ENCODE data around the gene ARPC2.
"Not testable (repeated sequence)": the region's sequence is repeated elsewhere in the genome, so short reads cannot be mapped to it uniquely, and the experiment has no call there.

The ARPC2 gene

DNA sequence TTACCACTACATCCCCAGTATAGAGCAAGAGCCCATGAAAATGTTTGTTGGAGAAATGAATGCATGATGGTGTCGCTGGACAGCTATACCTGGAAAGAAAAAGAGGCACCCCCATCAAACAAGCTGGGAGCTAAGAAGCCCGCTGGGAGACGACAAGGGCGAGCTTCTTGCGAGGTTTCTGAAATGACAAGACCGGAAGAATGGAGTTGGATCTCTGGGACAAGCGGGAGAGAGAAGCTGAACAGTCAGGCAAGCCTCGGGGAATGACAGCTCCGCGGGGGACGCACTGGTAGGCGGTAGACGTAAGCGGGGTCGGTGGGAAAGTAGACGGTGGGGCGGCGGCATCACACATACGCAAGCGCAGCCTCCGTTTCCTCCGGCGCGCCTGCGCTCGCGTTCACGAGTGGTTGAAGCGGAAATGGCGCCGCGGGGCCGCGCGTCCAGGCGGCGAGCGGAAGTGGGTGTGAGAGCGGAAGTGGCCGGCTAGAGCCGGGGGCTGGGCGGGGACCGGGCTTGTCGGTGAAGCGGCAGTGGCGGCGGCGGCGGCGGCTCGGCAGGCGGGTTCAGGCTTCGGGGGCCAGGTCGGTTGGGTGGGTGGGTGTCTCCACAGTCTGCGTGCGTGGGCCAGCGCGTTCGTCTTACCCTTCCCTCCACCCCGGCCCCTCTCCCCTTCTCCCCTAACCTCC lies at the start of gene ARPC2:
ARPC2 (plus strand) TSS at position 516 of the 686 bp plus-strand sequence. CDS start 282 bp downstream, outside the sequence.
- peak; percentile 77 for DNase-seq (ENCODE audit: low read depth)

DNA sequence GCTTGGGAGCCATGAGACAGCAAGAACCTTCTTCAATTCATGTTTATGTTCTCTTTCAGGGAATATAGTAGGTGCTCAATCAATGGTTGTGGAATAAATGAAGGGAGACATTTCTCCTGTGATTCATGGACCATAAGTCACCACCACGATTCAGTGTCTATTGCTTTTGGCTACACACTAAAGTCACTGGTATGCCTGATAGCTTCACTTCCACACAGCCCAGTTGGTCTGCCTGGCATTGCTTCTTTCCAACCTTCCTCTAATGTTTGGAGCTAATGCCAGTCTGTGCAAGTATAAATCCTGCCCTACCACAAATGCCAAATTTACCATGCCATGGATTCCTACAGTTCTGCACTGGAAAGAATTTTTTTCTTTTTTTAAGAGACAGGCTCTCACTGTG lies 49.0 kb upstream of the ARPC2 start:
- no peak for DNase-seq (ENCODE audit: low read depth)

DNA sequence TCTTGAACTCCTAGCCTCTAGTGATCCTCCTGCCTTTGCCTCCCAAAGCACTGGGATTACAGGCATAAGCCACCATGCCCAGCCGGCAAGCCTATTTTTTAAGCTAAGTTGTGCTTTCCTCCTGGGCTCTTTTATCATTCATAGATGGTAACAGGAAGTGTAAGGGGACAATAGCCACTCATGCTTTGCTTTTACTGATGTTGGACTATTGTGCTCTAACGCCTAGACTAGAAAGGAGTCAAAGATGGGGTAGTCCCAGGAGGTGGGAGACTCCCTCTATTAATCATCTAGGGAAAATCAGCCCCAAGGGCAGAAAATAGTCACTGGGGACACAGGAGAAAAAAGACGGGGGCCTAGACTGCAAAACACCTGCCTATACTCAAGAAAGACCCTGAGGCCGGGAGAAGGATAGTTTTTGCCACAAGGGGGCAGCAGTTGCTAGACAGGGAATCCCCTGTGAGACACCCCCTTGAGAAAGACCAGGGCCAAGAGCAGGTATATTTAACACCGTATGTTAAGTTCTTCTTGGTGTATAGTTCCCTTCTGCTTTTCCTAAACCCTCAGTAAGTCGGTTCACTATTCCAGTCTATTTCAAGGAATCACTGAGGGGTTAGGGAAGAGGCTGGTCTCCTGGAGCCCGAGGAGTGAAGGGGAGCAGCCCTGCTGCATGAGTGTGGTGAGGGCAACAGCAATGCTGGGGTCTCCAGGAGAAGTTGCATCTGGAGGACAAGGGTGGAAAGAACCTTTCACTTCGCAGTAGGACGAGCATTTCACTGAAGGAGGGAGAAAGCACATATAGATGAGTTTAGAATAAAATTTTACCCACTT lies 48.1 kb upstream of the ARPC2 start:
- no peak for DNase-seq (ENCODE audit: low read depth)

DNA sequence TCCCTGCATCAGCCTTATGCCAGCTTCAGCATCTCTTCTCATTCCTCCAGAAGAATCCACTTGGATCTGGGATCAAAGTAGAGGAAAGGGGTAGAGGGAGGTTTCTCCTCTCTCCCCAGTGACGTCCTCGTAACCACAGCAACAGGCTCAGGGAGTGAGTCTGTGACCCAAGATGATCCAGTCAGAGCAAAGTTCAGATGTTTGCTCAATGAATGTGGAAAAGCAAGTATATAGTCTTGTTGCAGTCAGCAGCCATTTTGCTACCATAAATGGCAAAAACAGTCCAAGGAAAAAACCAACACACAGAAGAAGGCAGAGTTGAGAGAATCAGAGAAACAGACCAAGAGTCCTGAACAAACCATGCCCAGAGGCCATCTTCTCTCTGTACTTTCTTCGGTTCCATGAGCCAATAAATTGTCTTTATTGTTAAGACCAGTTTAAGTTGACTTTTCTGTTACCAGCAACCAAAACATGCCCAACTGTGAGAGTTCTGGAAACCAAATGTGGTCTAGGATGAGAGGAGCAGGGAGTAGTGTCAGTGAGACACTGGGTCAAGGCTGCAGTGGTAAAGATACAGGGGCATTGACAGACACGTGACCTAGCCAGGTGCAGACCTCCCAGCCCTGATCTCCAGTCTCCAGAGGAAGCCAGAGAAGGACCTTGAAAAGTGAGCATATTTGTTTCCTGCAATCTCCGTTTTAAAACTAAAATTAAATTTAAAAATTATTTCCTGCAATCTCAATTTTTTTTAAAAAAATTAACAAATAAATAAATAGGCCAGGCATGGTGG lies 47.0 kb upstream of the ARPC2 start:
- DNase-seq (ENCODE audit: low read depth), result no peak

DNA sequence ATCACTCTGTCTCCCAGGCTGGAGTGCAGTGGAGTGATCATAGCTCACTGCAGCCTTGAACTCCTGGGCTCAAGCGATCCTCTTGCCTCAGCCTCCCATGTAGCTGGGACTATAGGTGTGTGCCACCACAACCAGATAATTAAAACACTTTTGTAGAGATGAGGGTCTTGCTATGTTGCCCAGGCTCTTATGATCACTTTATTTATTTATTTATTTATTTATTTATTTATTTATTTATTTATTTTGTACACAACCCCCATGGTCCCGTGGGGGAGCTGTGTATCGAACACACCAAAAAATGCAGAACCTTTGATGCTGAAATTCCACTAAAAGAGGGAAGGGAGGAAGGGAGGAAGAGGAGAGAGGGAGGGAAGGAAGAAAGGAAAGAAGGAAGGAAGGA lies 45.2 kb upstream of the ARPC2 start:
- DNase-seq (ENCODE audit: low read depth), result not testable (repeated sequence)

DNA sequence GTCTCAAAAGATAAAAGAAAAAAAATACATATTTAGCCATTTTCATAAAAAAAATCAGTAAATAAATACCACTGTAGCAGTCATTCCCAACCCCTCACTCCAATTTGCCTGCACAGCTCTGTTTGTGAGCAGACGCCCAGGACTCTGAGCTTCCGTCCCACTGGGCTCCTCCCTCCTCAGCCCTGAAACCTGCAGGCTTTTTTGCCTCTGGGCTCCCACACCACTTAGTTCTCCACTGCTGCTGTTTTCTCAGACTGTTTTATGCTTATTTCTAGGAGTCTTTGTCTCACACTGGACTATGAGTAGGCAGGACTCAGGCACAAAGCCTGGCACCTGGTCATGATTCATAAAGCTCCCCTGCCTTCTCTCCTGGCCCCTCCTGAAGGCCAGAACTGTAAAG lies 44.1 kb upstream of the ARPC2 start:
- DNase-seq (ENCODE audit: low read depth), result no peak

DNA sequence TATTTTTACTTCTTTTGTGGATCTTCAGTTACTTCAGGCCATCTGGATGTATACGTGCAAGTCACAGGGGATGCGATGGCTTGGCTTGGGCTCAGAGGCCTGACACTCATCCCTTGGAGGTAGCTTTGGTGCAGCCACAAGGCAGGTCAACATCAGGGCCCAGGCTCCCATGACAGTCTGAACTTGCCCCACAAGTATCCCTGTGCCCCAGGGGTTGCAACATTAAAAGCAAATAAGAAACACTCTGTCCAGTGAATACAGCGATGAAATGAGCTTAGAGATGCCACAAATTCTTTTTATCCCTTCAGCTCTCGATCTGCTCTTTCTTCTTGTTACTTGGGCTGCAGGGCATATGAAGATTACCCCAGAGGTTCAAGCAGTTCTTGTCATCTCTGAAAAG lies 37.2 kb upstream of the ARPC2 start:
- no peak for DNase-seq (ENCODE audit: low read depth)

DNA sequence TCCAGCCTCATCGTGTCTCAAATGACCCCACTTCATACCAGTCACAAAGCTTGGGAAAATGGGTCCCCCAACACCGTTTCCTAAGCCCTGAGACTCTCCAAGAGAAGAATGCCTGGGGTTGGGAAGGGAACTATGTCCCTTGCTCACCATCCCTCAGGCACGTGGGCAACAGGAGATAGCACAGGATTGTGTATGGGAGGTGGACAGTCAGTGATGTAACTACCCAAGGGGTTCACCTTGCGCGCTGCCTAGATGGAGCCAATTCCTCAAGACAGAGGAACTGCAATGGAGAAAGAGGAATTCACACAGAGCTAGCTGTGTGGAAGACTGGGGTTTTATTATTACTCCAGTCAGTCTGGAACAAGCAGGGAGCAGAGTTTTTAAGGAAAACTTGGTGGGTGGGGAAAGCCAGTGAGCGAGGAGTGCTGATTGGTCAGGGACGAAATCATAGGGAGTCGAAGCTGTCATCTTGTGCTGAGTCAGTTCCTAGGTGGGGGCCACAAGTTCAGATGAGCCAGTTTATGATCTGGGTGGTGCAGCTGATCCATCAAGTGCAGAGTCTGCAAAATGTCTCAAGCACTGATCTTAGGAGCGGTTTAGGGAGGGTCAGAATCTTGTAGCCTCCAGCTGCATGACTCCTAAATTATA lies 36.4 kb upstream of the ARPC2 start:
- DNase-seq (ENCODE audit: low read depth), result no peak

DNA sequence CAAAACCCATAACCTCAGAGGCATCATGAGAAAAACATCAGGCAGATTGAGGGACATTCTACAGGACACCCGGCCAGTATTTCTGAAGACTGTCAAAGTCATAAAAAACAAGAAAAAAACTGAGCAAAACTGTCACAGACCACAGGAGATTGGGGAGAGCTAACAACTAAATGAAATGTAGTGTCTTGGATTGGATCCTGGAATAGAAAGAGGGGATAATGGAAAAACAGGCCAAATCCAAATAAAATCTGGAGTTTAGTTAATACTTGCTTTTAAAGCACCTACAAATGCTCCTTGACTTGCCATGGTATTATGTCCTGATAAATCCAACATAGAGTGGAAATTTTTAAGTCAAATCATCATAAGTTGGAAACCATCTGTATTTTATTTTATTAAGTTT lies 32.7 kb upstream of the ARPC2 start:
- DNase-seq (ENCODE audit: low read depth), result no peak

DNA sequence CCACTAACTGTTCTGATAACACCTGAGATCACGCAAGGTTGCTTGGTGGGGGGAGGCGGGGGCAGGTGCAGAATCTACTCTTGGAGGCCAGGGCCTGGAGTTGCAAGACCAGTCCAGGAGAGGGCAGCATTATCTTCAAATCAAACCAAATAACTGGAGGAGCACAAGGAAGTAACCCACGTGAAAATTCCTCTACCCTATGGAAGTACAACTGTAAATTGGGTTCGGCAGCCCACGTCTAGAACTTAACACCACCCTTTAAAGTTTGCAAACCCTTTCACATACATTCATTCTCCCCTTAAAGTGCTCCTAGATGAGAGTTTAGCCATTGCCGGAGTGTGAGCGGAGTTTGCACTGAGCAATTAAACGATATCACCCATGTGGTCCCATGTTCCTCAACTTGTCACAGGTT lies 30.6 kb upstream of the ARPC2 start:
- peak; percentile 44 for DNase-seq (ENCODE audit: low read depth)

DNA sequence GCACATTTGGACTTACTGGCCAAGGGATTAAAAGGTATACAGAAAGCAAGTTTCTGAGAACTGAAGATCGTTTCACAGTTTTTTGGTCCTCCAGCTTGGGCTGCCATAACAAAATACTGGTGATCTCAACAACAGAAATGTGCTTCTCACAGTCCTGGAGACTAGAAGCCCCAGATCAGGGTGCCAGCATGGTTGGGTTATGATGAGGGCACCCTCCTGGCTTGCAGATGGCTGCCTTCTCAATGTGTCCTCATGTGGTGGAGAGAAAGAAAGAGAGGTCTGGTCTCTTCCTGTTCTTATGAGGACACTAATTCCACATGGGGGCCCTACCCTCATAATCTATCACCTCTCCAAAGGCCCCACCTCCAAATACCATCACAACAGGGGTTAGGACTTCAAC lies 30.1 kb upstream of the ARPC2 start:
- no peak for DNase-seq (ENCODE audit: low read depth)

DNA sequence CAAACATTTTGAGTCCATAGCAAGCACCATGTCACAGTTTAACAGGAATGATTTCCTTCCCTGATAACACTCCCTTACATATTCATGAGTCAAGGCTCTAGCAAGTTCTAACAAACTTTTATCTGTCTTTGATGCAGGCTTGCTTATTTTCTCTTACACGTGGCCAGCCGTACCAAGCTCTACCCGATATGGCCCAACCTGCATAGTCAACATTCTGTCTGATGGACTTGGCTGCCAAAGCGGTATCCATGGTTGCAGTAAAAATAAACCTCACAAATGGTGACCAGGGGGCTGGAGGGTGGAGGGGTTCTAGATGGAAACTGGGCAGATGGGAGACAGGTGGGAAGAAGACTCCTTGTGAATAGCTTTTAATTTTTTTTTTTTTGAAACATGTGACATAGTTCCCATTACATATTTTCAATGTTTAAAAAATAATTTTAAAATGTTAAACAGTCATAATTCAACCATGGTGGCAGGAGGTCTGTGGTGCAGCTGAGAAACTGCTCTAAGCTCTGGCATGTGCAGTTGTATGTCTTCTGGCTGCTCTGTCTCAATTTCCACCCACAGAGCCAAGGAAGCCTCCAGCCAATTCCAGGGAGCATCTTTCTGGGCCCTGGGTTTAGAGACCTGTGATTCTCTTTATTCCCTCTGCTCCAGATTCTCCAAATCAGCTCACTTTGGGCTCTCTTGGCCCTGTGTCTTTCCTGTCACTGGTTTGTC lies 29.5 kb upstream of the ARPC2 start:
- DNase-seq (ENCODE audit: low read depth), result no peak

DNA sequence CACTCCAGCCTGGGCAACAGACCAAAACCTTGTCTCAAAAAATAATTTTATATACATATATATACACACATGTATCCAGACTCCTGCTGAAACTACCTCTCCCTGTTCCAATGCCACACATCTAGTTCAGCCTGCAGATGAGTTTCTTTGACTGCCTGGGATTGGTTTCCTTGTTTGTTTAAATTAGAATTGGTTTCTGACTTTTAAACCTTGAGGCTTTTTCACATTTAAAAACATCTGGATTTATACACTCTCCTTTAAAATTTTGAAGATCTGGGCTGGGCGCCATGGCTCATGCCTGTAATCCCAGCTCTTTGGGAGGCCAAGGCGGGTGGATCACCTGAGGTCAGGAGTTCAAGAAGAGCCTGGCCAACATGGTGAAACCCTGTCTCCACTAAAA lies 28.5 kb upstream of the ARPC2 start:
- DNase-seq (ENCODE audit: low read depth), result no peak

DNA sequence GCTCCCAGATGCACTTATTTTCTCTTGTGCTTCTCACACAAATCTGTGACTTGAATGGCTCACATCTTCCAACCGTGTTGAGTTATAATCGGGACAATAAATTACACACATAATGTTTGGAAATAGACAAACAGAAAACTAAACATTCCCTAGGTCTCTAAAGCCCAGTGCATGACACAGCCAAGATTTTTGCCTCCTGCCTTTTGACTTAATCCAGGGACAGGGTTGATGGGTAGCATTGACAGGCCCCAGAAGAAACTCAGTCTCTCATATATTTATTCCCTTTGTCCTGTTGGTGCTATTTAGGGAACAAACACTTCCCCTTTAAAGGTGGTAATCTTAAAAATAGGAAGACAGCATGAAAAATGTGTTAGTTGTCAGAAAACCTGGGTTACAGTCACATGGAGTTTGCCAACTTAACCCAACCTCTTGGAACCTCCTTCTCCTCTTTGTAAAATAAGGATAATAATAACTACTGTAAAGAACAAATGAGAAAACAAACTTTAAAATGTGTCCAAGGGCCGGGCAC lies 24.0 kb upstream of the ARPC2 start:
- DNase-seq (ENCODE audit: low read depth), result no peak

DNA sequence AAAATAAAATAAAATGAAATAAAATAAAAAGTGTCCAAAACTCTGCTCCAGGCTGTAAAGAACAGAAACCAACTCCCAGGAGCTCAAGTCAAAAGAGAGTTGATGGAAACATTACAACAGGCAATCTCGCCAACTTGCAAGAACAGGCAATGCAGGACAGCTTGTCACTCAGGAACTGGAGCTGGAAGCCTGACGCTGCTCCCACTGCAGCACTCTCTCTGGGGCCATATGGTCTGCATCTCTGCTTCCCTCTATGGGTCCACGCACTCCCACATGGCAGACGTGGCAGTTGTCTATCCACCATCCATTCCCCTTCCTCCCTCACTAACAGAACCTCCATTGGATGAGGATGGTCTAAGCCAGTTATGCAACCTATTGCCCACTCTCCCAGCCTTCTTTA lies 23.3 kb upstream of the ARPC2 start:
- no peak for DNase-seq (ENCODE audit: low read depth)

DNA sequence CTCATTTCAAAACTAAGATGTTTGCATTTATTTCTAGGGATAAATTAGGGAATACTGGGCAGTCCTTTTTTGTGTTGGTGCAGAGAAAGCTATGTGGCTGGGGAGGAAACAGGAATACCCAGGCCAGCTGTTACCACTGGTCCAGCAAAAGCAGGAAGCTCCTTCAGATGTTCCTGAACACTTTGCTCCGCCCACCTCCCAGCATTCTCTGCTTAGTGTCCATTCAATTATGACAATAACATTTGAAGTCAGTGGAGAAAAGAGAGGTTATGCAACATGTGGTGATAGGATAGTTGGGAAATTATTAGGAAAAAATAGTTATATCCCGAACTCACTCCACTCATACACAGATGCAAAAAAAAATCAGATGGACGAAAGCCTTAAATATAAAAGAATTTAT lies 22.1 kb upstream of the ARPC2 start:
- no peak for DNase-seq (ENCODE audit: low read depth)

DNA sequence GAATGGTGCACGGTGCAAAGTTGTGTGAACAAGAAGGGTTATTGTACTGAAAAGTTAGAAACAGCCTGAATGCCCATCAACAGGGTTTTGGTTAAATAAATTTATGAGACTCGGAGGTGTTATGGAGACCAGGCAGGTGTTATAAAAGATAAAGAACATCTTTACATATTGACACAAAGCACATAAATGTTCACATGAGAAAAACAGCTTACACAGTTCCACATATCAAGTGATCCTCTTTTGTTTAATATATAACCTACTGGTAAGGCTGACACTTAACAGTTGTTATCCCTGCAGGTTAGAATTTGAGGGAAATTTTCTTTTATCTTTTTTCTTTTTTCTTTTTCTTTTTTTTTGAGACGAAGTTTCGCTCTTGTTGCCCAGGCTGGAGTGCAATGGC lies 20.0 kb upstream of the ARPC2 start:
- no peak for DNase-seq (ENCODE audit: low read depth)

DNA sequence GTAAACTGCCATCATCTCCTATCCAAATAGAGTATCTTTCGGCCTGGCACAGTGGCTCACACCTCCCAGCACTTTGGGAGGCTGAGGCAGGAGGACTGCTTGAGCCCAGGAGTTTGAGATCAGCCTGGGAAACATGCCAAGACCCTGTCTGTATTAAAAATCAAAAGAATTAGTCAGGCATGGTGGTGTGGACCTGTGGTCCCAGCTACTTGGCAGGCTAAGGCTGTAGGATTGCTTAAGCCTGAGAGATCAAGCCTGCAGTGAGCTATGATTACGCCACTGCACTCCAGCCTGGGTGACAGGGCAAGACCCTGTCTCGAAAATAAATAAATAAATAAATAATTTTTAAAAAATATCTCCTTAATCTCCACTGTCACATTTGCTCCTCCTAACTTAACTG lies 14.7 kb upstream of the ARPC2 start:
- no peak for DNase-seq (ENCODE audit: low read depth)

DNA sequence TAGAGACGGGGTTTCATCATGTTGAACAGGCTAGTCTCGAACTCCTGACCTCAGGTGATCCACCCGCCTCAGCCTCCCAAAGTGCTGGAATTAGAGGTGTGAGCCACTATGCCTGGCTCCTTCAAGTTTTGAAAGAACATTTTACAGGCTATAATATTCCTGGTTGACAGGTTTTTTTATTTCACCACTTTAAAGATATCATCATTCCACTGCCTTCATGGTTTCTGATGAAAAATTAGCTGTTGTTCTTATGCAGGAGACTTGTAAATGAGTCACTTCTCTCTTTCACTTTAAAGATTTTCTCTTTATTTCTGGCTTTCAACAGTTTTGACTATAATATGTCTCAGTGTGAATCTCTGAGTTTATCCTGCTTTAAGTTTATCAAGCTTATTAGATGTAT lies 7.9 kb upstream of the ARPC2 start:
- DNase-seq (ENCODE audit: low read depth), result no peak

DNA sequence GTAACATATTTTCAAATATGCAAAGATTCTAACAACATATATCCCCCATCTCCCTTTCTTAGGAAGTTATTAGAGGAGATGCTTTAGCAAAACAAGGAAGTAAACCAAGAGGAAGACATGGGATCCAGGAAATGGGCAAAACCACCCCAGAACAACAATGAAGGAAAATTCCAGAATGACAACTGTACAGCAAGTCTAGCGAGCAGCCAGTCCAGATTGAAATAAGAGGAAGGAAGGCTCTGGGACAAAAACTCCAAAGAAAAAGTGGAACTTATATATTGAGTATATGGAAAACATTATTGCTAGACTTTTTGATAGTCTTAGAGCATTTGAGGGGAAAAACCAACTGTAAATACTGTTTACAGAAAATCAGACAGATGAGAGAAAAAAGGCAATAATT lies 2.9 kb upstream of the ARPC2 start:
- no peak for DNase-seq (ENCODE audit: low read depth)

DNA sequence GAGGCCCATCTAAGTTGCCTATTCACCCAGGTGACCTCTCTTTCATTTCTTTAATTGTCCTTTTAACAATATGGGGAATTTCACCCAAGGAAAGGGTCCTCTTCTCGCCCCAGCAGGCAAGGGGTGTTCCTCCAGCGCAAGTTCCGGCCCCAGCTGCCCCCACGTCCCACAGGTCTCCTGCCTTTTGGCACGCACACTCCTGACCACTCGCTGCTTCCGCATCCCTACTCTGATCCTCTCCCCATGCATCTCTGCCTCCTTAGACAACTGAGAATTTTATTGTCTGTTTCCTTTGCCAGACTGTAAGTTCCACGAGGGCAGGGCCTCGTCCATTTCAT lies 684 bp upstream of the ARPC2 start:
- DNase-seq (ENCODE audit: low read depth), result no peak
